DOHH2 (cell line): Measurements from ENCODE around the gene TFDP1.

Source experiments
- H3F3A ChIP-seq: fragments of 200-600 bp; sonication (generic), shearing (Covaris generic); 2 replicates; pipeline ENCODE4 v1.6.0; 2016; ENCODE audit warnings: antibody characterized with exemption, mild to moderate bottlenecking; ENCODE audit not compliant: control insufficient read depth, insufficient read depth
- H3K27ac ChIP-seq: fragments of 200-600 bp; sonication (generic); 2 replicates; pipeline ENCODE4 v1.5.1; 2014; ENCODE audit warnings: low read depth, mild to moderate bottlenecking, low read length, moderate library complexity
- H3K27me3 ChIP-seq: fragments of 200-600 bp; sonication (generic); 2 replicates; pipeline ENCODE4 v1.6.1; 2014; ENCODE audit warnings: mild to moderate bottlenecking, low read length, mixed read lengths; ENCODE audit not compliant: control insufficient read depth
- H3K36me3 ChIP-seq: fragments of 200-600 bp; sonication (generic); 2 replicates; pipeline ENCODE4 v1.6.1; 2014; ENCODE audit warnings: mild to moderate bottlenecking, low read length, moderate library complexity, mixed read lengths; ENCODE audit not compliant: control insufficient read depth
- H3K4me1 ChIP-seq: fragments of 200-600 bp; sonication (generic); 2 replicates; pipeline ENCODE4 v1.6.1; 2014; ENCODE audit warnings: mild to moderate bottlenecking, low read length, mixed read lengths; ENCODE audit not compliant: control insufficient read depth
- H3K4me2 ChIP-seq: fragments of 200-600 bp; sonication (generic); 2 replicates; pipeline ENCODE4 v1.6.0; 2014; ENCODE audit warnings: mild to moderate bottlenecking, low read length, moderate library complexity
- H3K4me3 ChIP-seq: fragments of 200-600 bp; sonication (generic); 2 replicates; pipeline ENCODE4 v1.5.1; 2014; ENCODE audit warnings: mild to moderate bottlenecking, low read length, mixed read lengths
- H3K79me2 ChIP-seq: fragments of 200-600 bp; sonication (generic); 2 replicates; pipeline ENCODE4 v1.6.1; 2014; ENCODE audit warnings: mild to moderate bottlenecking, low read length, mixed read lengths; ENCODE audit not compliant: control insufficient read depth
- H3K9me2 ChIP-seq: fragments of 200-600 bp; sonication (generic); replicated peaks from 2 replicates; pipeline ENCODE4 v1.6.1; 2014; ENCODE audit warnings: mild to moderate bottlenecking, low read length, mixed read lengths; ENCODE audit not compliant: control insufficient read depth
- H3K9me3 ChIP-seq: fragments of 200-600 bp; sonication (generic); 2 replicates; pipeline ENCODE4 v1.6.1; 2014; ENCODE audit warnings: antibody characterized with exemption, low read length, mixed read lengths; ENCODE audit not compliant: control insufficient read depth, insufficient read depth
- H4K20me1 ChIP-seq: fragments of 200-600 bp; sonication (generic); 2 replicates; pipeline ENCODE4 v1.6.0; 2014; ENCODE audit warnings: low read depth, mild to moderate bottlenecking, antibody characterized with exemption, low read length, moderate library complexity; ENCODE audit not compliant: control insufficient read depth, insufficient read depth
- CTCF ChIP-seq: fragments of 200-600 bp; sonication (generic); IDR thresholded peaks from one replicate; pipeline ENCODE4 v1.5.1; 2014; ENCODE audit warnings: antibody characterized with exemption, mild to moderate bottlenecking, low read depth, low read length; ENCODE audit not compliant: poor library complexity, severe bottlenecking
- EZH2phosphoT487 ChIP-seq: fragments of 200-600 bp; sonication (generic); IDR thresholded peaks from 2 replicates; pipeline ENCODE4 v1.6.1; 2017; ENCODE audit warnings: borderline replicate concordance, mild to moderate bottlenecking, antibody characterized with exemption, low read length, moderate library complexity, mixed read lengths

Gene TFDP1

DNA sequence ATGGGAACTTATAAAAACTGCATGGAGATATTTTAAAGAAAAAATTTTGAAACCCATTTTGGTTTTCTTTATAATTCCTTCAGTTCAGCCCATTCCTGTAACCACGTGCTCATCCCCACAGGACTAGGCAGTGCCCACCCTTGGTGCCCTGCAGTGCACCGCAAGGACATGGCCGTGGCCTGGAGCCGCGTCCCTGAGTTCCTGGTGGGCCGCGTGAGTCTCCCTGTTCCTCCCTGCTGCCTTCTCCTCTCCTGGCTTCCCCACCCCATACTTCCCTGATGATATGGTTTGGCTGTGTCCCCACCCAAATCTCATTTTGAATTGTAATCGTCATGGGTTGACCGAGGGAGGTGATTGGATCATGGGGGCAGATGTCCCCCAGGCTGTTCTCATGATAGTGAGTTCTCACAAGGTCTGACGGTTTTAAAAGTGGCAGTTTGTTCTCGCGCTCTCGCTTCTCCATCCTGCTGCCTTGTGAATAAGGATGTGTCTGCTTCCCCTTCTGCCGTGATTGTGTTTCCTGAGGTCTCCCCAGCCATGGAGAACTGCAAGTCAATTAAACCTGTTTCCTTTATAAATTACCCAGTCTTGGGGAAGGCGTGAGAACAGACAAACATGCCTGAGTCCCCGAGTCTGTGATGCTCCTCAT, 31.6 kb upstream of the TFDP1 start:
- Histone ChIP-seq H3K4me3 (no peak overlapping the region), H4K20me1 (no peaks in the 10 kb centered on the region), H3K79me2 (no peaks in the 10 kb centered on the region), H3K9me3 (no peaks in the 10 kb centered on the region), H3K27ac (no peak overlapping the region), H3K36me3 (no peaks in the 10 kb centered on the region), H3F3A (no peaks in the 10 kb centered on the region), H3K27me3 (no peaks in the 10 kb centered on the region), H3K4me1 (no peaks in the 10 kb centered on the region), H3K9me2 (no peaks in the 10 kb centered on the region), H3K4me2 (no peak overlapping the region)
- TF ChIP-seq CTCF (no peak), EZH2phosphoT487 (no peak)

DNA sequence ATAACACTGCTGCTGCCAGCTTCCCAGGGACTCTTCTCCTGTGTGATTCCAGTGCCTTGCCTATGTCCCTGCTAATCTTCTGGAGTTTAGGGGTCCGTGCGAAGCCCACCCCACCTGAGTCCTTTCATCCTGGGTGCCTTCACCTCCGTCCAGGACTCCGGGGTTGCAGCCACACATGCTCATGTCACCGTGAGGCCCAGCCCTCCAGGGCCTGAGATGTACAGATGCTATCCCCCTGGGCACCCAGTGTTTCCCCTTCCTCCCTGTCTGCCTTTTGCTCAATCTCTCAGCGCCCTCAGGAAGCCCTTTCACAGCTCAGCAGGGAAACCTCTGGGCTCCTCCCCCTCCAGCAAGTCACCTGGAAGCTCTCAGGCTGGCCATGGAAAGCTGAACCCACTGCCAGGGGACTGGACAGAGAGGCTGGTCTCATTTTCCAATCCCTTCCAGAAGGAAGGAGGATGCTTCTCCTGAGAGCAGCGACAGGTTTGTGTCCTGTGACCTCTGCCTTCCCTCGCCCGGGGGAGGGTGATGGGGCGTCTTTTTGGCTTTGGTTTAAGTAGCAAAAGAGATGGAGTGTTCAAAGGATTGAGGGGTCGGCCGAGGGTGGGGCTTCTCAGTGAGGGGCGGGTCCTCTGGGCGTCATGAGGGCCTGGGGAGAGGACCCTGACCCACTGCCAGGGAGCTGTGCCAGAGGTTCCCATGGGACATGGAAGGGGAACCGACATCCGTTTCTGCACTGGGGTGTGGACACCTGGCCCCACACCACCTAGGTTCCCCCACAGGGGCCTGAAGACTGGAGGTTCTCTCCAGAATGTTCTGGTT, 30.8 kb upstream of the TFDP1 start:
- Histone ChIP-seq H3K36me3 (no peaks in the 10 kb centered on the region), H3K9me3 (no peaks in the 10 kb centered on the region), H3K27ac (no peak overlapping the region), H3K4me3 (no peak overlapping the region), H4K20me1 (no peaks in the 10 kb centered on the region), H3K79me2 (no peaks in the 10 kb centered on the region), H3K9me2 (no peaks in the 10 kb centered on the region), H3K4me2 (no peak overlapping the region), H3K27me3 (no peaks in the 10 kb centered on the region), H3F3A (no peaks in the 10 kb centered on the region), H3K4me1 (no peaks in the 10 kb centered on the region)
- TF ChIP-seq EZH2phosphoT487 (no peak), CTCF (no peak)

GRCh38 chr13:113554333-113554700, 30.2 kb upstream of the TFDP1 start:
- no peaks in the 10 kb centered on the region for H3K9me3 ChIP-seq
- H3K4me1 ChIP-seq, result no peaks in the 10 kb centered on the region
- H3K36me3 ChIP-seq, result no peaks in the 10 kb centered on the region
- no peaks in the 10 kb centered on the region for H3K27me3 ChIP-seq
- H3K4me2 ChIP-seq, result no peak overlapping the region
- H3K27ac ChIP-seq, result no peak overlapping the region
- H4K20me1 ChIP-seq, result no peaks in the 10 kb centered on the region
- H3K9me2 ChIP-seq, result no peaks in the 10 kb centered on the region
- no peaks in the 10 kb centered on the region for H3K79me2 ChIP-seq
- no peaks in the 10 kb centered on the region for H3F3A ChIP-seq
- H3K4me3 ChIP-seq, result no peak overlapping the region
- no peak for TF ChIP-seq EZH2phosphoT487
- no peak for TF ChIP-seq CTCF
